NCI-H524 (cell line): Measurements from ENCODE around the gene NSD2.

ENCODE experiments used
- DNase-seq, 2 experiments: peaks; one replicate each; lab custom pipeline; 2025; lab: John Stamatoyannopoulos, UW

NSD2 gene

GRCh38 chr4:1945124-1945895, 74.1 kb downstream of the NSD2 start:
- no peak for DNase-seq

DNA sequence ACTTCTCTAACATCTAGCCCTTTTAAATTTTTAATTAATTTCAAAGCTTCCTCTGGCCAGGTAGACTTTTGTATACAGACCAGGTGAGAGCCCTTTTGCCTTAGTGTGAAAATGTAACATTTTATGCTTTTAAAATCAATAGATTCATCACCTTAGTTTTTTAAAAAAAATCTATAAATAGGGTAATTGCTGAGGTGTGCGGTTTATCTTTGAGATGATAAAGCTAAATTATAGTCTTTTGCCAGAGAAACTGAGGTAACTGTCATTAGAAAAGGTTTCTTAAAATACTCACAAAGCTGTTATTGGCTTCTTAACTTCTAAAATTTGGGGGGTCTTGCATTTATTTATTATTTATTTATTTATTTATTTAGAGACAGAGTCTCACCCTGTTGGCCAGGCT, 74.7 kb downstream of the NSD2 start:
- no peak for DNase-seq

- DNase-seq, result no peak
These were observed 77.0 kb downstream of the NSD2 start for GRCh38 chr4:1948232-1948631.

DNA sequence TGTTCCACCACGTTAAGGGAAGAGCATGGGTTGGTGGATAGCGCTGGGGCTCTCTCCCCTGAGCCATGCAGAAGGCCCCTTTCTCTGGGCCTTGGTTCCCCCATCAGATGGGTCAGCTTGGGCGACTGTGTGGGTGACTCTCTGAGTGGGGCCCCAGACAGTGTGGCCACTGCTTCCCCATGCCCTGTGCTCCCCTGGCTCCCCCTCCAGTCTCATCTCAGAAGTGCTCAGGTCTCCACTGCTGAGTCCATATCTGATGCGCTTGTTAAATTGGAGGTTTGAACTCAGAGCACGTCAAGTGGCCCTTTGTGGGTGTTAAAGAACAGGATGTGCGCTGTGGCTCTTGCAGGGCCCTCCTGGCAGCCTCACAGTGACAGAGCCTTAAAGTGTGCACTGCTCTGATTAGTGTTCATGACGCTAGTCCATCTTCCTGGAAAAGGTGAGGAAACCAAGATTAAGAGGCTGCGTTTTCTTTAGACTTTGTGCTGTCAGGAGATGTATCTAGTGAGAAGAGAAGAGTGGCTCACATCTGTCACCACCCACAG, 77.8 kb downstream of the NSD2 start:
- DNase-seq, result no peak

DNA sequence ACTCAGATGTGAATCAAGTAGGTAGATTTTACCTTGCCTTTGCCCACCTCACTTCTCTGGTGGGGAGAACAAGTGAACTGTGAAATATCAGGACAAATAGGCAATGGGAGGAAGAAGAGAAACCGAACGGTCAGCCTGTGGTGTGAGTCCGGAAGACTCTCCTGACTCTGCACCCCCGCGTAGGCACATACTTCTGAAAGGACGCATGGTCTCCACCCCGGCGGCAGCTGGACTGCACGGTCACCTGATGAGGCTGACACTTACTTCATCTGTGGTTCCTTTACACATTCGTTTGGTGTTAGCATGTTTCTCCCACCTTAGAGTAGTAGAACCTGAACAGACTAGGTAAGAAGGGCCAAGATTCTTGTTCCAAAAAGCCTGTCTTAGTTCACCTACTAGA, 79.2 kb downstream of the NSD2 start:
- no peak for DNase-seq

DNA sequence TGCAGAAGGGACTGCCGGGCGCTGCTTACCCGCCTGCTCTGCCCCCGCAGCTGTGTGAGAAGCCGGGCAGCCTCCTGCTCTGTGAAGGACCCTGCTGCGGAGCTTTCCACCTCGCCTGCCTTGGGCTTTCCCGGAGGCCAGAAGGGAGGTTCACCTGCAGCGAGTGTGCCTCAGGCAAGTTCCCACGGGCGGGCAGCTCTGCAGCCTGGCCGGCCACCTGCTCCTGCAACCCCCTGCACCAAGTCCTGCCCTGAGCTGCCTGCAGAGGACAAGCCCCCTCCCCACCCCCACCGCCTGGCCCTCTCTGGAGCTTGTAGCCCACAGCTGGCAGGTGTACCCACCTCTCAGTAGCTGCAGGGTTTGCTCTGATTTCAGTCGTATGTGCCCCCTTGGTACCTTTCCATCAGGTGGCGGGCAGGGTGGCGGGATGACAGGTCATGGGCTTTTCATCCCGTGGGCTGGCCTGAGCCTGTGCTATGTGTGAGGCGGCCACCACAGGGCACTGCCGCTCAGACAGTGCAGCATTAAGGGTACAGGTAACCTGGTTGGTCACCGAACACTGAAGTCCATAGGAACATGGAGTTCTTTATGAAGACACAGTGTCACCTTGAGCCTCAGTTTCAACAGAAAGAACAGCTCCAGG, 81.0 kb downstream of the NSD2 start:
- DNase-seq, result no peak

DNA sequence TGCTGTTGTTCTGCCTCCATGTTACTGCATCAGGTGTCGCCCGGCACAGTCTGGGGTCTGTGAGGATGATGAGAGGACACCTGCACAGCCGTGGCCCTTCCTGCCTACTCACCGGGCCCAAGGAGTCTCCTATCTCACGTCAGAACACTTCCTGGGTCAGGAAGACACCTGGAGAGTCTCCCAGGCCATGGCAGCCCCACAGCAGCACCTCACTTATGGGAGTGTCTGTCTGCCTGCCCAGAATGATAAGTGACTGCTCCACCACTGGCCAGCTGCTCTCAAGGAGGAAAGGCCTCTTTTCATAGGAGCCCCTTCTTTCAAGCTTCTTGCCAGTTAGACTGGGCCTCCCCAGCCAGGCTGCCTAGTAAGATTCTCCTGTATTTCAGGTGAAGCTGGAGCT, 81.5 kb downstream of the NSD2 start:
- DNase-seq, result no peak

GRCh38 chr4:1953335-1953734, 82.1 kb downstream of the NSD2 start:
- DNase-seq, result no peak

GRCh38 chr4:1956631-1957030, 85.4 kb downstream of the NSD2 start:
- no peak for DNase-seq

DNA sequence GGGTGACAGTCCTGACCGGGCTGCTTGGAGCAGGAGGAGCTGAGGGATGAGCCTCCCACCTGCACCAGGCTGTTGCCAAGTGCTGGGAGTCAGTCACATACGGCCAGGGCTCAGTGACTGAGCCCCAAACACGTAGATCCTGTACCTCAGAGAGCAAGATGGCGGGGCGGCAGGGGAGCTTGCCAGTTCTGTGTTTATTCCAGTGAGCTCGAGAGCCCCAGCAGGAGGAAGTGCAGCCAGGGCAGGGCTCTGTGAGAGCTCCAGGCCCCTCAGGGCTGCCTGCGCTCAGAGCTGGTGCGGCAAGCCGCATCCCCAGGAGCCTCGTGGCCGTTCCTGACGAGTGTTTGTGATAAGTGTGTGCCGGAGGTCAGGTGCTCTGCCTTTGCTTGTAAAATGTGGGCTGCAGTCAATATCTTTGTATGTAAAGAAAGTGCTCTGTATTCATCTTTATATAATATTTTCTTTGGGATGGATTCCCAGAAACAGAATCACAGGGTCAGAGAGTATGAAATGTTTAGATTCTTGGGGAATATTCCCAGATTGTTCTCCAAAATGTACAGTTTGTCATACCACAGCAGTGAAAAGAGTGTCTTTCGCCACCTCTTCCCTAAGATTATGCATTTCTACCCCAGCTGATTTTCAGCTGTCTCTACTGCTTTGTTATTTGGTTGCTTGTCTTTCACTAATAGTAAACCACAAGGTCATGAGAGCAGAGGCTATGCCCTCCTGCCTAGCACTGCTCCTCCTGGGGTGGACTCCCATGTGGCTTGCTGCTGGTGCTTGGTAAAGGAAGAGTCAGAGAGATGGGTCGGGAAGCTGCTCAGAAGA, 87.3 kb downstream of the NSD2 start:
- DNase-seq, result no peak

GRCh38 chr4:1959104-1959384, 87.9 kb downstream of the NSD2 start:
- no peak for DNase-seq

GRCh38 chr4:1960170-1960825, 89.1 kb downstream of the NSD2 start:
- DNase-seq, result no peak

DNA sequence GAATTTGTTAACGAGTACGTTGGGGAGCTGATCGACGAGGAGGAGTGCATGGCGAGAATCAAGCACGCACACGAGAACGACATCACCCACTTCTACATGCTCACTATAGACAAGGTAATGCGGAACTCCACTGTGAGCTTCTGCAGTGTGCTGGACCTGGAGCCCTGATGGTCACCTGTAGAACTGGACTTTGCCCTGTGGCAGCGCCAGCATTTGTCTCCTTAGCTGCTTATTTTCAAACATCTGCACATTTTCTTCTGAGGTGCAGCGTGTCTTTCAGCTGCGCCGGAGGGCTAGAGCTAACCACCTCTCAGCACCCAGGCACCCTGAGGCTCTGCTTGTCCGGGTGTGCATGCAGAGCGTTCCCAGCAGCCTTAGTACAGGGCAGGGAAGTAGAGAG, 89.8 kb downstream of the NSD2 start:
- DNase-seq, result no peak

DNA sequence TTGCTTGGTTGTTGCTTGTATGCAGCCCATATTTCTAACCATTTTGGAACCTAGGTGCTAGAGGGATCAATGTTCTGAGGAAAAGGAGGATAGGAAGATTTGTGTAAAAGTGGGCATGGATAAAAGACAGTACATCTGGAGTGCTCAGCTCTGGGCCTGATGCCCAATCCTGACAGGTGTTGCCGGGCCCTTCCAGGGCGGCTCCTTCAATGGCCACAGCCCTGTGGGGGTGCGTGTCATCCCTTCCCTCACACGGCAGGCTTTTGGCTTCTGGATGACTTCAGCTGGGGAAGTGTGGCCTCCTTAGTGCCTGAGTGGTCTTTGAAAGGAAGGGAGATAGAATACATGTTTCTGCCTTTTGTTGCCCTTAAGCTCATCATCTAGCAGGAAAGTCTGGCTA, 90.4 kb downstream of the NSD2 start:
- no peak for DNase-seq

DNA sequence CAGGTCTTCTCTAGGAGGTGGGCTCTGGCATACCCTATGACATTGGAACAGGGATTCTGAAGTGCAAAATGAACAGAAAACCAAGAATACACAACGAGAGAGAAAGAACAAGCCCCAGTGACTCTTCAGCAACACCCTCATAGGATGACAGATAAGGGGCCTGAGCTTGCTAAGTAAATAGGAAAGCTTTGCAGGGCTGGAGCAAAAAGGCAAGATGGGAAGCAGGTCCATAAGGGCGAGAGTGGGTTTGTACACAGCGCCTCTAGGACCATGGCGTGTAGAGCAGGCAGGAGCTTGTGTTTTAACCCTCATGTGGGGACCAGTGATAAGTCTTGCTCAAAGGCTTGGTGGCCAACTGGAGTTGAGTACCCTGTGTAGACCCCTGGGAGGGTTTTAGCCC, 91.8 kb downstream of the NSD2 start:
- DNase-seq, result no peak

DNA sequence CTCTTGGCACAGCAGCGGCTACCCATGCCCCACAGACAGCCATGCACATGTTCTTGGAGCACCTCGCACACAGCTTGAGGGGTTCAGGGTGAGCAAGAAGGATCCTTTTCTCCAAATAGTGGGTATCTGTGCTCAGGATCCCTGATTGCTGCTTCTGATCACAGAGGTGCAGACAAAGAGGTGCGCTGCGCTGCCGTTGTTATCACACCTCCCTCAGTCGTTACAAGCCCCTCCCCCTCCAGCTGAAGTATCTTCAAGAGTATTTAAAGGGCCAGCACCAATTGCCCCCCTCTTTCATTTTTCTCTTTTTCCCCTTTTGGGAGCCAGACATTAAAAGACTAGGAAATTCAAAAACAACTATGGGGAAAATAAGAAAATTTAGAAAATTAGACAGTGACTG, 93.2 kb downstream of the NSD2 start:
- no peak for DNase-seq

DNA sequence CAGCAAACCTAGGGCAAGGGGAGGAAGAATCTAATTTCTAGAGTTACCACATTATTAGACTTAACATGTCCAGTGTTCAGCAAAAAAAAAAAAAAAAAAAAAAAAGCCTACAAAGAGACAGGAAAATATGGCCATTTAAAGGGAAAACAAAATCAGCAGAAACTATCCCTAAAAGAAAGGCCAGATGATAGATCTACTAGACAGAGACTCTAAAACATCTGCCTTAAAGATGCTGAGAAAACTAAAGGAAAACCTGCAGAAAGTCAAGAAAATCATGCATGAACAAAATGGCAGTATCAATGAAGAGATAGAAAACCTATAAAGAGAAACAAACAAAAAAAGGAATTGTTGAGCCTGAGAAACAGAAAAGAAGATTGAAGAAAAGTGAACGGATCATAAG, 93.8 kb downstream of the NSD2 start:
- no peak for DNase-seq

GRCh38 chr4:1967512-1968149, 96.4 kb downstream of the NSD2 start:
- DNase-seq, result no peak

DNA sequence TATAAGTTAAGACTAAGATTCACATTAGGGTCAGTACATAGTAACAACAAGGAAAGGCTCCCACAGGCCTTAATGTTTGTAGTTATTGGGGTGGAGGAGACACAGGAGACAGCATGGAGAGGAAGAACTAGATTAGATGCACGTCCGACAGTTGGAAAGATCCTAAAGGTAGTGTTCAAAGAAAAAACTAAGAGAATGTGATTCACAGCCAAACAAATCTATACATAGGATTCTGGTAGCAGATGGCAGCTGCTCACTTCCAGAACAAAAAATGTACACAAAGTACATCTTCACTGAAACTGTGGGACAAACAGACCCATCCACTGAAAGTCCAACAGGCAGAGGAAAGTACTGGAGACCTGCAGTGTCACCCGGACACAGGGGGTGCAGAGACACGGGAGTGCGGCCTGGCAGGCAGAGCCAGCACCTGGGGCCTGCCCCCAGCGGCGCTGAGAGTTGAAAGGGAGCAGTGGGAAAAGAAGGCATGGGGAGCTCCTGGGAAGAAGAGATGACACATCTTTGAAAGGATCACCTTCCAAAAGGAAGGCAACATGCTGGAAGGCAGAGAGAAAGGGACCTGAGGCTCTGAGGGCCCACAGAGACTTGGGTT, 97.6 kb downstream of the NSD2 start:
- DNase-seq, result no peak

DNA sequence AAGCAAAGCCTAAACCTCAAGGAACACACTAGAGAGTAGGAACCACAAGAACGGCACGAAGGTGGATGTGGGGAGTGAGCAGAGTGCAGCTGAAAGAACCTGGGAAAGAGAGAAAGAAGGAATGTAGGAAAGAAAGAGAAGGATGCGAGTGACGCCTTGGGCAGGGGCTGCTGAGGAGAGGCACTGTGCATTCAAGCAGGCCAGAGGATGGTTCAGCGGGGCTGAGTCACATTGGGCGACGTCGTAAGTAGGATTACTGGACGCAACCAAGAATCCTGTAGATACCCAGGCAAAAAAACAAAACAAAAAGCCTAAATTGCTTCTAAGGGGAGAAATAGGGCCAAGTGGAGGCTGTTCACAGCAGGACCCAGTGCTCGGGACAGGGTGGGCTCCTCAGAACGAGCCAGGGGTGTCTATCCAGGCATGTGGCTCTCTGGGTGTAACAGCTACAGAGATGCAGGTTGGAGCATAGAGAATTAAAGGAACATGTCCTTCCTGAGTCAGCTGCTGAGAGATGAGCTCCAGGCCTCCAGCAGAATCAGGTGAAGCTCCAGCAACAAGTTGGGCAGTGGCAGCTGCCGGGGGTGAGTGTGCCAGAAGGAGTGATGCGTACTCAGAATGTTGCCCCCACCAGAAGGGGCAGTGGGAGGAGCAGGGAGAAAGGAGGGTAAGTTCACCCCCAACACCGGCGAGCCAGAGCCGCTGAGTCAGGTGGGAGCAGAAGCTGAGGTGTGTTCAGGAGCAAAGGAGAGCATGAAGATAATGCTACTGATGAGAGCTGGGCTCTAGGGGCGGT, 98.9 kb downstream of the NSD2 start:
- DNase-seq, result no peak

- no peak for DNase-seq
These were observed 99.7 kb downstream of the NSD2 start for GRCh38 chr4:1970926-1971325.
